WI38 (cell line): ENCODE data around the gene HNRNPA1L2.
"Not testable (repeated sequence)": the region's sequence is repeated elsewhere in the genome, so short reads cannot be mapped to it uniquely, and the experiment has no call there.

Experiments used
- H3K4me3 ChIP-seq: 2 replicates; pipeline ENCODE4 v1.5.1; 2011; ENCODE audit warnings: low read depth, mild to moderate bottlenecking, control low read depth, low read length
- TF ChIP-seq, protein P1 (sequence below): IDR thresholded peaks from 2 replicates; pipeline ENCODE4 v1.5.1; 2012; ENCODE audit warnings: low read depth, mild to moderate bottlenecking, control low read depth, low read length

HNRNPA1L2 gene

DNA sequence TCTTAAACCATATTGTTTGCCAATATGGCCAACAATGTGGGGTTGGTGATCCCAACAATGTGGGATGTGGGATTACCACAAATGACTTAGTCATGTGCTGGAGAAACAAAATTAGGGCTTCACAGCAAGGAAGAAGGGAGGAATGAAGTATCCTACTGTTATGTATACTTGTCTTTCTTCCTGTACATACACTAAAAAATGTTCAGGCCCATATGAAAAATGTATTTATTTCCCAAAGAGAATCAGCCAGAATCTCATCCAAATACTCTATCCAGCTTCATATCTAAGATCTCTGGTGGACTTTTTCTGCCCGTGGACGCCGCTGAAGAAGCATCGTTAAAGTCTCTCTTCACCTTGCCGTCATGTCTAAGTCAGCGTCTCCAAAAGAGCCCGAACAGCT, at the start of gene HNRNPA1L2:
HNRNPA1L2 (plus strand) TSS at position 301 of the 400 bp plus-strand sequence; CDS start at position 363, 62 bp downstream.
- TF ChIP-seq, protein P1, sequence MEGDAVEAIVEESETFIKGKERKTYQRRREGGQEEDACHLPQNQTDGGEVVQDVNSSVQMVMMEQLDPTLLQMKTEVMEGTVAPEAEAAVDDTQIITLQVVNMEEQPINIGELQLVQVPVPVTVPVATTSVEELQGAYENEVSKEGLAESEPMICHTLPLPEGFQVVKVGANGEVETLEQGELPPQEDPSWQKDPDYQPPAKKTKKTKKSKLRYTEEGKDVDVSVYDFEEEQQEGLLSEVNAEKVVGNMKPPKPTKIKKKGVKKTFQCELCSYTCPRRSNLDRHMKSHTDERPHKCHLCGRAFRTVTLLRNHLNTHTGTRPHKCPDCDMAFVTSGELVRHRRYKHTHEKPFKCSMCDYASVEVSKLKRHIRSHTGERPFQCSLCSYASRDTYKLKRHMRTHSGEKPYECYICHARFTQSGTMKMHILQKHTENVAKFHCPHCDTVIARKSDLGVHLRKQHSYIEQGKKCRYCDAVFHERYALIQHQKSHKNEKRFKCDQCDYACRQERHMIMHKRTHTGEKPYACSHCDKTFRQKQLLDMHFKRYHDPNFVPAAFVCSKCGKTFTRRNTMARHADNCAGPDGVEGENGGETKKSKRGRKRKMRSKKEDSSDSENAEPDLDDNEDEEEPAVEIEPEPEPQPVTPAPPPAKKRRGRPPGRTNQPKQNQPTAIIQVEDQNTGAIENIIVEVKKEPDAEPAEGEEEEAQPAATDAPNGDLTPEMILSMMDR = no peak
- H3K4me3 ChIP-seq = no peak within 1 kb of the TSS

DNA sequence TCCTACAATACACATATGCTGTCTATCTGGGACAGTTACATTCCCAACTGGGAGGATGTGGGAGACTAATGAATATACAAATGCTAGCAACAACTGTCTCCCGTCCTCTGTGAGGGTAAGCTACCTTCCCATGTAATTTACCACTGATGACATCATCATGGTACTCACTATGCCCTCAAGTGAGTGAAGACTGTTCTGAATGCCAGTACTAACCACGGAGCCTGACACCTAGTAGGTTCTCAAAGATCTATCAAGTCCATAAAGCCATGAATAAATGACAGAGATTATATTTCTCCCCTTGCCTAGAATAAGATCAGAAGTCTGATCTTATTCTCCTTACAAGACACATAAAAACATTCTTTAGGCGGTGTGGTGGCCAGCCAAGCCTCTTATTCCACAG, 49.1 kb upstream of the HNRNPA1L2 start:
- not testable (repeated sequence) for H3K4me3 ChIP-seq

DNA sequence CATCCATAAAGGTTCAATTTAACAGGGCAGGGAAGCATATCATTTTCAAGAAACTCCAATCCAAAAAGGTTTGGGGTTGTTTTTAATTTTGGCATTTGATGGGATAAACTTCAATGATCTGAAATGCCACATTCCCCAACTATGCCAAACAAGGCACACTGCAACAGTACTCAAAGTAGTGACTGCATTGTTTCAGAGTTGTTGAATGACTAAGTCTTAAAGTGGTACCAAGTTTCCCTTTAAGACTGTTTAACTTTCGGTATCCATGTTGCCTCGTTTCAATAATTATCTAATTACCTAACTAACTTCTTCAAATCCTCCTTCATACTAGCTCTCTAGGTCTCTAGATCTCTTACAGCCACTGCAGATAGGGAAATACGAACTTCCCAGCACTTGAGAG, 48.4 kb upstream of the HNRNPA1L2 start:
- not testable (repeated sequence) for H3K4me3 ChIP-seq

DNA sequence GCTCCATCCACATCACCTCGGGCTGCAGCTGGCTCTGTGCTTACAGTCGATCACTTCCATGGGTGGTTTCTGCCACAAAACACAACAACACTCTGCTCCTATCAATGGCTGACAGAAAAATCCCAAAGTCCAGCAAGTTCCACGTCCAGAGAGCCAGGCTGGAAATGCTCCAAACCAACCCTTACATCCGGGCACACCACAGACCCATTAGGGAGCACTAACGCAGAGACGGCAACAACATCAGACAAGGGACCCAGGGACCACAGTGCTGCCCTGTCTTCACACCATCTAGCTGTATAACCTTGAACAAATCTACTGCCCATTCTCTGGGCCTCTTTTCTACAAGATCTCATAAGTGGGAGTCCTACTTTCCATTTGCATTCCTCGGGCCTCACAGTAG, 47.9 kb upstream of the HNRNPA1L2 start:
- not testable (repeated sequence) for H3K4me3 ChIP-seq

DNA sequence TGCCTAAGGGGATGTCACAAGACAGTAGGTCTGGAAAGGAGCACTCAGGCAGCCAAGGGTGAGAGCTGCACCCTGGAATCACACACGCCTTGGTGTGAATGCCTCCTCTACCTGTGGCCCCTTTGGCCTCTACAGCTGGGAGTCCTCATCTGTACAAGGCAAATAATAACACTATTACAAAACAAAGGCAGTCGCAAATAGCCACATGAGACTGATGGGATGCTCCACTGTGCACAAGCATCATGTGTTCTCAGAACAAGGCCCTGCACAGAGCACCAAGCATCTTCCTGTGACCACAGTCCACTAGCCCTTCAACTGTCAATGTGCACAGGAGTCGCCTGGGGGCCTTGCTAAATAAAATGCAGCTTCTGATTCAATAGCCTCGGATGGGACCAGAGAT, 44.6 kb upstream of the HNRNPA1L2 start:
- TF ChIP-seq, protein P1 = no peak
- no peak overlapping the region for H3K4me3 ChIP-seq

DNA sequence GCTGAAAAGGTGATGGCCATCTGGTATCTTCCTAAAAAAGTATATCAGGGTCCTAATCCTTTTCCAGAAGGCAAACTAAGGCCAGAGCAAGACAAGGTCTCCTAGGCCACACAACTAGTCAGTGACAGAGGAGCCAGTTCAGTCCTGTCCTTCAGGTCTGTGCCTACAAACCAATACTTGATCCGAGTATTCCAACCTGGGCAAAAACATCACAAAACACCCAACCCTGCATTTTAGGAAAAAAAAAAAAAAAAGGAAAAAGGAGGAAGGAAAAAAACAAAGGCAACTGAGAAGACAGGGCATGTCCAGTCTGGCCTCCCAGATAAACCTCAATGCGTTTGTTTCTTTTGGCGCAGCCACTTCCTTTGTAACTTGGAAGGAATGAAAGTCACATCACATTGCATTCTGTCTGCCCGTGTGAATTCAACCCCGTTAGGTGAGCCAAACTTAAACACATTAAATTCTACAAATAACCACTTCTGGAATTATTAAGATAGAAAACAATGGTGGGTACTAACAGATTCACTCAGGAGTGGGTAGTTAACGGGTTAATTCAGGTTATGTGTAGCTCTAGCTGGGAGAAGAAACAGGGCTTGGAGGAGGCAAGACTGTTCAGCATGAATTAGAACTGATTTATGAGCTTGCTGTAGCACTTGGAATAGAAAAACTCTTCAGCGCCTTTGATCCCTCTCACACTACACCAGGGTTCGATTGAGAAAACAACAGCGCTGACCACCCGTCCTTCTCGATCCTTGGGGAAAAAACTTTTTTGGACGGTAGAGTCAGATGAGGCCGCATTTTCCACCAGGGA, 43.0 kb upstream of the HNRNPA1L2 start:
- TF ChIP-seq, protein P1 = no peak

DNA sequence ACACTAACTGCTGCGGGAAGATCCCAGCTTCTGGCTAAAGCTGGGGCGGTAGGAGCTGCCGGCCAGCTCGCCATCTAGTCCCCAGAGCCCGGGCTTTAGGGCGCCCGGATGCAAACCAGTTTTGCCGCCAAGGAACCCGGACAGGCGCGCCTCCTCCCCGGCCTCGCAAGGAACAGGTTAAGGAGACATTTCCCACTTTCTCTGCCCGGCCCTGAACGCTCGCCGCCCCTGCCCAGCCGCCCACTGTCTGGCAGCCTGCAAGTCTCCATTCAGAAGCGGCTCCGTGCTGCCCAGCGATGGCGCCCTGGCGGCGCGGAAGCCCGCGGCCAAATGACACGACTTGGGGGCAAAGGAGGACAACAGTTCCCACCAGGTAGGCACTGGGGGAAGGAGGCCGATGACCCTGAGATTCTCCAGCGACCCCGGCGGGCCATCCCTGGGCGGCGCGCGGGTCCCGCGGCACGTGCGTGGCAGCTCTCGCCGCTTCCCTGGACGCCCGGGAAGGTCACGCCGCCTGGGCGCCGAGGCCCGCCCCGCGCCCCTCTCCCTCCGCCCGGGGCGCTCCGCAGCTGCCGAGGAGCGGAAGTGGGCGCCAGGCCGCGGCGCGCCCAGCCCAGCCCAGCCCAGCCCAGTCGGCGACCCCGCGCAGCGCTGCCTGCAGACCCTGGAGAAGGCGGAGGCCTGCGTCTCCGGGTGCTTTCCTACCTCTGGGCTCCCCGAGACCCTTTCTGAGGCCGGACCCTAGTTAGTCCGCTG, 42.2 kb upstream of the HNRNPA1L2 start:
- H3K4me3 ChIP-seq = peak overlapping the region; percentile 55
- TF ChIP-seq, protein P1 = no peak

More for the DNA sequence above, 43.0 kb upstream of the HNRNPA1L2 start:
- H3K4me3 ChIP-seq = peak overlapping the region; percentile 55

DNA sequence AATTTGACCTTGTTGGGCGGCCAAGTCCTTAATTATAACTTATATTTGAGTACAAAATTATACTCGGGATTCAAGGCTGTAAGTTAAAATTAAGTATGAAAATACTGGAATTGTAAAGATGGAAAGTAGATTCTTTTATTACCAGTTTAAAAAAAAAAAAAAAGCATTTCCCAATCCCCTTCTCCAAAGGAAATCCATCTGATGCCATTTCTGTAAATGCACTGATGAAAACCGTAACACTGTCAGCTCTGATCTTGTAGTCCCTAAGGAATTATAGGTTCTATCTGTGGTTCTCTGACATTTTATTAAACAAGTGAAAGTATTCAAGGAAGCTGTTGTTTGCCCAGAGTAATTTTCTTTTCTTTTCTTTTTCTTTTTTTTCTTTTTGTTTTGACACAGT, 41.6 kb upstream of the HNRNPA1L2 start:
- peak overlapping the region; percentile 55 for H3K4me3 ChIP-seq
- TF ChIP-seq, protein P1 = no peak

DNA sequence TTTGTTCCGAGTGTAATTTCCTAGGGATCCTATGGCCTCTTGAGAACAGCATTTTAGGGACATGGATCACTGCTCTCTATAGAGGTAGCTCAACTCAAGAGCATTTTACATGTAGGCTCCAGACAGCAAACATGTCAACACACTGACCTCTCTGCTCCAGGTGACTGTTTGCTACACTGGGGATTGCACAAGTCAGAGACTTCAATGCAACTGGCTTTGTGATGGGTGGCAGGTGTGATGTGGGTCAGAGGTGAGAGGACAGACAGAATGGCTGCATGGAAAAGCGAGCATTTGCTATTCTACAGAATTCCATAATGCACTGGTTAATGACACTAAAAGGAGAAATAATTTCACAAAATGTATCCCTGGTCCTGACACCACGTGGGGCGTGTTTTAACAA, 38.9 kb upstream of the HNRNPA1L2 start:
- not testable (repeated sequence) for H3K4me3 ChIP-seq

DNA sequence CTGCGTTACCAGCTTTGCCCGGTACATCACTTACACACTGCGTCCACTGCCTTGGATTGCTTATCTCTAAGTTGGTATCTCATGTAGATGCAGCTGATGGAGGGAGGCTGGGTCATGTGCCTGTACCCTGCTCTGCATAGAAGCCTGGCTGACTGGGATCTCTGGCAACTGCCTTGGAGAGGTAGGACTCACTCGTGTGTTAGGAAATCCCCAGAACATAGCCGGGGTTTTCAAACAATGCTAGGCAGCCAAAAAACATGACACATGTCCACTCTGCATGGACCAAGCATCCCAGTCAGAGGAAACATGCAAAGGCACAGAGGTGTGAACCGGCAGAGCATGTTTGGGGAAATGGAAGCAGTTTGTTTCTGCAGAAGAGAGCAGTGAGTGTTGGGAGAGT, 36.1 kb upstream of the HNRNPA1L2 start:
- H3K4me3 ChIP-seq = not testable (repeated sequence)

DNA sequence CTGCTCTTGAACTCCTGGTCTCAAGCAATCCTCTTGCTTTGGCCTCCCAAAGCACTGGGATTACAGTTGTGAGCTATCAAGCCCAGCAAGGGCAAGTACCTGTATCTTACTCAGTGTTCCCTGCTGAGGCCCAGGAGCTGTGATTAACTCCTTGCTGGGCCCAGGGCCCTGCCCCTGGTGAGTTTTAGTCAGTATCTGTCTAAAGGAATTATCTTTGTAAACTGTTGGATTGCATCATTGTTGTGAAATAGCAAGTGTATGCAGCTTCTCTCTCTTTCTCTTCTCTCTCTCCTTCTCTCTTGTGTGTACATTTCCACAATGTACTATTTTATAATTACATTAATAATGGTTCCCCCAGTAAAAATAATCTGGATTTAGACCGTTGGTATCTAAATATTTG, 35.4 kb upstream of the HNRNPA1L2 start:
- H3K4me3 ChIP-seq = not testable (repeated sequence)

DNA sequence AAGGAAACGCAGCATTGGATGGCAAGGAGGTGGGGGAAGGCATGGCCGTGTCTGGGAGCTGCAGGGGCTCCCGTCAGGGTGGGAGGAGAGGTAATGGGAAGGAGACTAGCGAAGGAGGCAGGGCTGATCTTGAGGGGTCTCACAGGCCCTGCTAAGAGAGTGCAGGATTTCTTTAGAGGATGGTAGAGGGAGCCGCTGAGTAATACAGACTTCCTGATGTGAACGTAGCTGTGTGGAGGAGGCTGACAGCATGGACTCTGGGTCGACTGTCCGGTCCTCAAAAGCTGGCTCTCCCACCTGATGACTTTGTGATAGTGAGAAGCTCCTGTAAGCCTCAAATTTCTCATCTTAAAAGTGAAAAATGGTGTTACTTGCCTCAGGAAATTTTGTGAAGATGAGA, 34.0 kb upstream of the HNRNPA1L2 start:
- H3K4me3 ChIP-seq = not testable (repeated sequence)

DNA sequence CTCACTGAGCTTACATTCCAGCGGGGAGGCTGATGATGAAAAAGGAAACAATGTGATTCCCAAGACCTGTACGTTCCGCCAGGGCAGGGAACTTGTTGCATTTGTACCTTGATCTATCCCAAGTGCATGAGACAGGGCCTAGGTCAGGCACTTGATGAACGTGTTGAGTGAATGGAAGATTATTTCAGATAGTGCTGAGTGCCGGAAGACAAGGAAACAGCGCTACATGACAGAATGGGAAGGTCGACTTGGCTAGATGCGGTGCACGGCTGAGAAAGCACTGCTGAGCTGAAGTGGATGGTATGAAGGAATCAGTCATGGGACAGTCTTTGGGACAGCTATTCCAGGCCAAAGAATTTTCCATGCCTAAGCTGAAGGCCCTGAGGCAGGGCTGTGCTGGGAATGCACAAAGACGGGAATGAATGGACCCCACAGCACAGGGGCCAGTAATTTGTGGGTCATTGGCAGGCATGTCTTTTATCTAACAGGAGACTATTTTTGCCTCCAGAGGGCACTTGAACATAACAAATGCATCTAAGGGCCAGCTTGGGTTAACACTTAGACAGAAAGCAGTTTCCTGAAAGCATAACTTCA, 33.1 kb upstream of the HNRNPA1L2 start:
- not testable (repeated sequence) for H3K4me3 ChIP-seq
